K562 (cell line): Measurements from ENCODE around the gene TAF4. TPM values are rescaled to one million over a fixed set of nuclear protein-coding genes. Genes with fewer than 3 reads are reported as not detected.

Experiments
- ATAC-seq: fragments of 200-7000 bp; cut with Tn5 transposase; 3 replicates; pipeline ENCODE4 v1.9.1; 2020; ENCODE audit warnings: moderate library complexity
- BruUV-seq: library from RNA; stranded (reverse); fragments of 400-500 nt; replicated peaks from 2 replicates; lab custom pipeline; 2021; lab: Mats Ljungman, UMichigan
- CTCF ChIA-PET: fragments of 300-600 bp; formaldehyde crosslinking; extraction: SDS; loops from one replicate; lab custom pipeline; 2021; ENCODE audit warnings: low intra/inter-chr PET ratio; lab: Yijun Ruan, JAX
- POLR2A ChIA-PET: fragments of 300-600, 350-650 bp; sonication (Branson Sonifier 250); formaldehyde crosslinking; extraction: SDS; loops from one replicate; lab custom pipeline; 2021; ENCODE audit warnings: antibody characterized with exemption, inconsistent platforms; lab: Yijun Ruan, JAX
- DNase-seq, 4 experiments: peaks; one replicate each; pipeline versions ENCODE4 v3.0.0 to v3.0.0-alpha.2; 2011 to 2018; ENCODE audit warnings: low spot score in 3 of 4, mixed read lengths in 3 of 4; ENCODE audit errors: extremely low read depth in 1 of 4
- FAIRE-seq: peaks from 2 replicates; lab custom pipeline; 2011; peaks lifted over from hg19 to GRCh38; lab: Jason Lieb, UNC
- H2AFZ ChIP-seq: 2 replicates; pipeline ENCODE4 v1.6.0; 2011; ENCODE audit warnings: low read depth, low read length, control low read depth, inconsistent platforms
- H3K27ac ChIP-seq: fragments of 200-600 bp; 3 replicates; pipeline ENCODE4 v1.8.0; 2011; ENCODE audit warnings: low read depth, mild to moderate bottlenecking, control low read depth, inconsistent platforms, low read length, moderate library complexity, mixed read lengths; ENCODE audit errors: extremely low read depth
- H3K27me3 ChIP-seq, 2 experiments: fragments of 300-600 bp in 1 of 2; 2 replicates in 1 of 2; 3 replicates in 1 of 2; pipeline versions ENCODE4 v1.6.0 to v1.8.0; 2011; ENCODE audit warnings: inconsistent platforms in 2 of 2, low read length in 2 of 2, mild to moderate bottlenecking in 1 of 2, mixed read lengths in 1 of 2, moderate library complexity in 1 of 2; ENCODE audit not compliant: control insufficient read depth in 2 of 2, insufficient read depth in 2 of 2
- H3K36me3 ChIP-seq: fragments of 300-600 bp; 3 replicates; pipeline ENCODE4 v1.8.0; 2011; ENCODE audit warnings: mild to moderate bottlenecking, low read length, inconsistent platforms; ENCODE audit not compliant: control insufficient read depth, insufficient read depth
- H3K4me1 ChIP-seq, 2 experiments: fragments of 200-600 bp in 1 of 2; replicated peaks in 1 of 2; 2 replicates in 1 of 2; 3 replicates in 1 of 2; pipeline versions ENCODE4 v1.5.1 to v1.8.0; 2011; ENCODE audit warnings: inconsistent platforms in 2 of 2, low read length in 2 of 2, mild to moderate bottlenecking in 1 of 2, mixed read lengths in 1 of 2, moderate library complexity in 1 of 2; ENCODE audit not compliant: control insufficient read depth in 2 of 2, insufficient read depth in 2 of 2
- H3K4me2 ChIP-seq: 2 replicates; pipeline ENCODE4 v1.6.1; 2011; ENCODE audit warnings: low read length, control low read depth, inconsistent platforms, mixed read lengths; ENCODE audit not compliant: insufficient read depth
- H3K4me3 ChIP-seq: fragments of 200-600 bp; sonication (generic), shearing (Covaris generic); 2 replicates; pipeline ENCODE4 v1.5.1; 2016; ENCODE audit warnings: control low read depth, inconsistent platforms
- H3K79me2 ChIP-seq: fragments of 200-600 bp; 3 replicates; pipeline ENCODE4 v1.8.0; 2011; ENCODE audit warnings: low read length, inconsistent platforms; ENCODE audit not compliant: control insufficient read depth, insufficient read depth
- H3K9ac ChIP-seq, 2 experiments: 2 replicates each; pipeline versions ENCODE4 v1.6.0 to v1.6.1; 2011; ENCODE audit warnings: low read depth in 2 of 2, low read length in 2 of 2, control low read depth in 1 of 2, inconsistent platforms in 1 of 2, mild to moderate bottlenecking in 1 of 2, mixed read lengths in 1 of 2; ENCODE audit not compliant: insufficient read depth in 1 of 2
- H3K9me1 ChIP-seq: one replicate; pipeline ENCODE4 v1.6.0; 2011; ENCODE audit warnings: inconsistent platforms, mild to moderate bottlenecking, low read length, moderate library complexity; ENCODE audit not compliant: control insufficient read depth, insufficient read depth
- H3K9me3 ChIP-seq: replicated peaks from 2 replicates; pipeline ENCODE4 v1.5.1; 2011; ENCODE audit warnings: low read depth, low read length, inconsistent platforms; ENCODE audit not compliant: control insufficient read depth, insufficient read depth
- H4K20me1 ChIP-seq: replicated peaks from 2 replicates; pipeline ENCODE4 v1.6.1; 2011; ENCODE audit warnings: low read length, inconsistent platforms, mixed read lengths; ENCODE audit not compliant: control insufficient read depth, insufficient read depth
- ATF7 ChIP-seq: fragments of 450-650 bp; IDR thresholded peaks from 2 replicates; pipeline ENCODE4 v1.7.1; 2014; ENCODE audit warnings: mild to moderate bottlenecking, moderate library complexity
- CEBPB ChIP-seq: fragments of 450-650 bp; IDR thresholded peaks from 2 replicates; pipeline ENCODE4 v1.6.1; 2016; ENCODE audit warnings: missing genetic modification characterization, missing compliant biosample characterization
- CEBPG ChIP-seq, 3 experiments: fragments of 200-800 bp in 1 of 3; sonication (Bioruptor generic) in 1 of 3; sonication (generic) in 1 of 3; formaldehyde crosslinking in 1 of 3; IDR thresholded peaks in 2 of 3; conservative IDR thresholded peaks in 1 of 3; 2 replicates each; pipeline versions ENCODE4 v1.6.1 to v1.8.0; 2016 to 2022; ENCODE audit warnings: missing compliant biosample characterization in 2 of 3, missing genetic modification characterization in 2 of 3, mild to moderate bottlenecking in 1 of 3, missing genetic modification reagents in 1 of 3
- CREM ChIP-seq: IDR thresholded peaks from 2 replicates; pipeline ENCODE4 v1.6.1; 2014; ENCODE audit warnings: antibody characterized with exemption, low read depth
- JUND ChIP-seq, 2 experiments: IDR thresholded peaks; 2 replicates in 1 of 2; 3 replicates in 1 of 2; pipeline ENCODE4 v1.6.1; 2011; ENCODE audit warnings: borderline replicate concordance in 2 of 2, low read depth in 2 of 2, low read length in 2 of 2, improper control_type of control experiment in 1 of 2, missing biosample characterization in 1 of 2, missing genetic modification characterization in 1 of 2, missing genetic modification reagents in 1 of 2
- MYBL2 ChIP-seq, 2 experiments: fragments of 450-650 bp in 1 of 2; sonication (generic) in 1 of 2; formaldehyde crosslinking in 1 of 2; IDR thresholded peaks; 2 replicates each; pipeline versions ENCODE4 v1.6.1 to v1.8.1; 2017 to 2022; ENCODE audit warnings: borderline replicate concordance in 1 of 2, inconsistent platforms in 1 of 2, low read depth in 1 of 2, mild to moderate bottlenecking in 1 of 2, missing genetic modification reagents in 1 of 2, moderate library complexity in 1 of 2
- PHF20 ChIP-seq: fragments of 450-650 bp; IDR thresholded peaks from 2 replicates; pipeline ENCODE4 v1.6.1; 2018; ENCODE audit not compliant: partially characterized antibody
- SMAD1 ChIP-seq: fragments of 150-350 bp; IDR thresholded peaks from 2 replicates; pipeline ENCODE4 v1.6.1; 2014; ENCODE audit warnings: low read length, low read depth; ENCODE audit not compliant: partially characterized antibody
- WGBS: fragments of 100-300 bp; shearing (Covaris generic); methylation state at CpG from one replicate; pipeline ENCODE4 v1.1.6; 2016; ENCODE audit warnings: low coverage, mixed read lengths; ENCODE audit not compliant: insufficient coverage; ENCODE audit errors: missing lambda C conversion rate; 5-methylcytosine and 5-hydroxymethylcytosine counted together
- in situ Hi-C: fragments of 300-500 bp; cut with MboI; formaldehyde crosslinking; loops from 4 replicates; pipeline ENCODE4 v1.15.0; 2018; ENCODE audit warnings: inconsistent platforms, mixed read lengths
- intact Hi-C: fragments of 100-400 bp; cut with micrococcal nuclease; formaldehyde crosslinking; loops from 2 replicates; pipeline ENCODE4 v1.14.2; 2022
- polyA plus RNA-seq, 8 experiments: library from polyadenylated mRNA; depleted of rRNA in 4 of 8; stranded (reverse) in 5 of 8; unstranded in 3 of 8; fragments of >200 nt; fragmentation: Nextera tagmentation in 2 of 8; fragmentation: Illumina TruSeq in 1 of 8; extraction: Ambion mirVana in 2 of 8; extraction: Trizol in 1 of 8; gene quantifications; 2 replicates each; pipeline versions ENCODE4 v1.2.1 to v1.2.3, GENCODE V29; 2011 to 2014; ENCODE audit warnings: inconsistent platforms in 1 of 8, missing spikeins in 1 of 8
- total RNA-seq, 7 experiments: library from RNA; depleted of rRNA in 6 of 7; stranded (reverse); fragments of >200 nt in 6 of 7; fragmentation: Illumina TruSeq in 2 of 7; extraction: Trizol in 2 of 7; gene quantifications; 2 replicates each; pipeline versions ENCODE4 v1.2.1 to v1.2.3, GENCODE V29; 2011 to 2021; ENCODE audit warnings: low replicate concordance in 1 of 7
- TF ChIP-seq, protein P1 (sequence below), 2 experiments: fragments of 450-650 bp in 1 of 2; sonication (generic) in 1 of 2; formaldehyde crosslinking in 1 of 2; IDR thresholded peaks in 1 of 2; conservative IDR thresholded peaks in 1 of 2; 2 replicates each; pipeline versions ENCODE4 v1.6.1 to v1.8.1; 2016 to 2023; ENCODE audit warnings: mild to moderate bottlenecking in 2 of 2, moderate library complexity in 2 of 2, inconsistent platforms in 1 of 2, missing genetic modification reagents in 1 of 2

The TAF4 gene
- total and polyA plus RNA-seq, 9 of the 15 experiments (the other 6 are each of a cell fraction or from before 2014, with no cell fraction given), result 0.44 to 28.3 (median 5.6) TPM

DNA sequence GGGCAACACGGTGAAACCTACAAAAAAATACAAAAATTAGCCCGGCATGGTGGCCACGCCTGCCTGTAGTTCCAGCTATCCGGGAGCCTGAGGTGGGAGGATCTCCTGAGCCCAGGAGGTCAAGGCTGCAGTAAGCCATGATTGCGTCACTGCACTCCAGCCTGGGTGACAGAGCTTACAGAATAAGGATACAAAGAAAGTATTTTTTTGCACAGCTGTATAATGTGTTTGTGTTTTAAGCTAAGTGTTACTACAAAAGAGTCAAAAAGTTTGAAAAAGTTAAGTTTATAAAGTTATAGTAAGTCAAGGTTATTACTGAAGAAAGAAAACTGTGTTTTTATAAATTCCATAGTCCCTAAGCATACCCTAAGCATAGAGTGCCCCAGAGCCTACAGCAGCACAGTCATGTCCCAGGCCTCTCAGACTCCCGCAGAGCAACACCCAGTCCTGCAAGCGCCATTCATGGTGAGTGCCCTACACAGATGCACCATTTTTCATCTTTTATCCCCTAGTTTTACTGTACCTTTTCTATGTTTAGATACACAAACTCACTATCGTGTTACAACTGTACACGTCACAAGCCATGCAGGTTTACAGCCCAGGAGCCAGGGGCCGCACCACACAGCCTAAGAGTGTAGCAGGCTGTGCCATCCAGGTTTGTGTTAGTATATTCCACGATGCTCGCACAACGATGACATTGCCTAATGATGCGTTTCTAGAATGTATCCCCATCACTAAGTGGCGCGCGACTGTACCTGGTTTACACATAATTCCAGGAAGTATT is 22.4 kb downstream of the TAF4 start:
- ATAC-seq, result peak; percentile 89
- FAIRE-seq, result peak; percentile 77
- no TSS peak for BruUV-seq
- WGBS, result 73% methylated on average over 17 of the region's 17 CpGs
- no peak overlapping the region for H2AFZ ChIP-seq
- no peaks in the 10 kb centered on the region for H3K9me3 ChIP-seq
- ChIA-PET POLR2A (interaction anchor here (0.7 to 2.2 kb wide), 3 partner anchors 10 to 98 kb away, joined by 3 to 6 read pairs (median 4); no protein-coding TSS in a partner anchor), CTCF (no interaction called here)
- TF ChIP-seq PHF20 (no peak), ATF7 (peak; percentile 44; the same call in 1 of the 2 replicates), CREM (peak; percentile 40), SMAD1 (no peak), CEBPB (tag) (peak; percentile 97), JUND (IDR thresholded peaks at IDR 0.05; ENCODE audit: borderline replicate concordance, low read depth, low read length) (peak; percentile 50; the same call in 1 of the 2 replicates), JUND (tag; IDR thresholded peaks at IDR 0.05; ENCODE audit: borderline replicate concordance, low read depth, low read length) (no peak), MYBL2 (IDR thresholded peaks at IDR 0.05; ENCODE audit: low read depth) (no peak), MYBL2 (CRISPR knock-in tag; IDR thresholded peaks at IDR 0.05; ENCODE audit: borderline replicate concordance) (no peak), CEBPG (CRISPR knock-in tag; IDR thresholded peaks at IDR 0.05) (peak; percentile 87), CEBPG (tag; conservative IDR thresholded peaks at IDR 0.05 in 1 of 2, IDR thresholded peaks at IDR 0.05 in 1 of 2) (peak; percentile 80 to 87)
- TF ChIP-seq, protein P1, sequence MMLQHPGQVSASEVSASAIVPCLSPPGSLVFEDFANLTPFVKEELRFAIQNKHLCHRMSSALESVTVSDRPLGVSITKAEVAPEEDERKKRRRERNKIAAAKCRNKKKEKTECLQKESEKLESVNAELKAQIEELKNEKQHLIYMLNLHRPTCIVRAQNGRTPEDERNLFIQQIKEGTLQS (IDR thresholded peaks at IDR 0.05), result peak; percentile 94
- TF ChIP-seq, protein P1 (CRISPR knock-in tag; conservative IDR thresholded peaks at IDR 0.05), result no peak
- H3K27ac ChIP-seq, result peak overlapping the region; percentile 10; the same call in 1 of the 3 replicates
- intact Hi-C loops, result no loop called here
- no peaks in the 10 kb centered on the region for H3K27me3 ChIP-seq
- peaks cover 96% of the 10 kb centered on the region for H3K79me2 ChIP-seq
- peaks cover 8 to 12% of the 10 kb centered on the region in 2 experiments; a peak in 4 of 5 replicates for H3K4me1 ChIP-seq
- no peak overlapping the region for H3K4me2 ChIP-seq
- no peaks in the 10 kb centered on the region for H3K36me3 ChIP-seq
- no peaks in the 10 kb centered on the region for H3K9me1 ChIP-seq
- in situ Hi-C loops, result no loop called here
- peak in 1 of 4 experiments; percentile 55 for DNase-seq
- no peak overlapping the region for H3K9ac ChIP-seq
- peaks cover 13% of the 10 kb centered on the region for H4K20me1 ChIP-seq
- no peak overlapping the region for H3K4me3 ChIP-seq
